OCI-LY7 (cell line): Measurements from ENCODE around the gene DNAJB12. TPM values are rescaled to one million over a fixed set of nuclear protein-coding genes. Genes with fewer than 3 reads are reported as not detected.

Experiments
- BruUV-seq: library from RNA; stranded (reverse); fragments of 400-500 nt; replicated peaks from 2 replicates; lab custom pipeline; 2021; lab: Mats Ljungman, UMichigan
- CTCF ChIA-PET: fragments of 300-600 bp; sonication (Branson Sonifier 250); formaldehyde crosslinking; loops from one replicate; lab custom pipeline; 2022; ENCODE audit warnings: antibody characterized with exemption; ENCODE audit not compliant: unreplicated experiment; lab: Charles Lee
- POLR2A ChIA-PET: fragments of 300-600 bp; sonication (Branson Sonifier 250); formaldehyde crosslinking; loops from one replicate; lab custom pipeline; 2022; ENCODE audit warnings: antibody characterized with exemption; lab: Charles Lee
- DNase-seq: peaks from one replicate; pipeline ENCODE4 v3.0.0-alpha.2; 2015; ENCODE audit warnings: low spot score
- H2AFZ ChIP-seq: fragments of 200-600 bp; sonication (generic), shearing (Covaris generic); 2 replicates; pipeline ENCODE4 v1.6.1; 2014; ENCODE audit warnings: mild to moderate bottlenecking, antibody characterized with exemption, low read length, moderate library complexity
- H3K27ac ChIP-seq: fragments of 200-600 bp; sonication (generic); 2 replicates; pipeline ENCODE4 v1.5.1; 2014; ENCODE audit warnings: mixed run types, low read depth, mild to moderate bottlenecking, moderate library complexity, low read length, inconsistent platforms; ENCODE audit not compliant: poor library complexity, severe bottlenecking
- H3K36me3 ChIP-seq: fragments of 200-600 bp; sonication (generic); 2 replicates; pipeline ENCODE4 v1.6.1; 2014; ENCODE audit warnings: mild to moderate bottlenecking, antibody characterized with exemption, low read length, moderate library complexity, mixed read lengths; ENCODE audit not compliant: insufficient read depth
- H3K4me1 ChIP-seq: fragments of 200-600 bp; sonication (generic); 2 replicates; pipeline ENCODE4 v1.5.1; 2014; ENCODE audit warnings: mild to moderate bottlenecking, low read length; ENCODE audit not compliant: insufficient read depth, poor library complexity, severe bottlenecking
- H3K4me2 ChIP-seq: fragments of 200-600 bp; sonication (generic); 2 replicates; pipeline ENCODE4 v1.6.1; 2014; ENCODE audit warnings: mild to moderate bottlenecking, low read length
- H3K4me3 ChIP-seq: fragments of 200-600 bp; sonication (generic); 2 replicates; pipeline ENCODE4 v1.5.1; 2014; ENCODE audit warnings: mild to moderate bottlenecking, low read depth, low read length; ENCODE audit not compliant: poor library complexity, severe bottlenecking
- H3K79me2 ChIP-seq: fragments of 200-600 bp; sonication (generic); 2 replicates; pipeline ENCODE4 v1.6.1; 2016; ENCODE audit warnings: low read depth, mild to moderate bottlenecking, low read length, moderate library complexity, mixed read lengths; ENCODE audit not compliant: insufficient read depth
- H3K9me2 ChIP-seq: fragments of 200-600 bp; sonication (generic); 2 replicates; pipeline ENCODE4 v1.6.1; 2016; ENCODE audit warnings: mild to moderate bottlenecking, low read length, mixed read lengths; ENCODE audit not compliant: insufficient read depth
- H3K9me3 ChIP-seq: fragments of 200-600 bp; sonication (generic); 2 replicates; pipeline ENCODE4 v1.6.1; 2014; ENCODE audit warnings: mild to moderate bottlenecking, mixed run types, low read length, mixed read lengths
- H4K20me1 ChIP-seq: fragments of 200-600 bp; sonication (generic); 2 replicates; pipeline ENCODE4 v1.6.1; 2014; ENCODE audit warnings: mild to moderate bottlenecking, antibody characterized with exemption, low read length, moderate library complexity, mixed read lengths; ENCODE audit not compliant: insufficient read depth
- CTCF ChIP-seq: fragments of 200-600 bp; sonication (generic); conservative IDR thresholded peaks from 2 replicates; pipeline ENCODE4 v1.5.1; 2014; ENCODE audit warnings: mild to moderate bottlenecking, antibody characterized with exemption, low read length, moderate library complexity, mixed read lengths
- EZH2phosphoT487 ChIP-seq: fragments of 200-600 bp; sonication (generic); IDR thresholded peaks from 2 replicates; pipeline ENCODE4 v1.6.1; 2018; ENCODE audit warnings: low read depth, borderline replicate concordance, mild to moderate bottlenecking, mixed run types, antibody characterized with exemption, low read length, moderate library complexity, mixed read lengths
- intact Hi-C: fragments of 100-400 bp; cut with micrococcal nuclease; formaldehyde crosslinking; loops from one replicate; pipeline ENCODE4 v1.10.0; 2022; ENCODE audit not compliant: unreplicated experiment
- total RNA-seq, 2 experiments: library from RNA; depleted of rRNA in 1 of 2; stranded (reverse); fragments of >200 nt in 1 of 2; shearing (Covaris generic) in 1 of 2; gene quantifications; 2 replicates each; pipeline ENCODE4 v1.2.3, GENCODE V29; 2014 to 2022

The DNAJB12 gene
- total RNA-seq, 2 experiments from 2014 or later = 27.4 to 28.3 TPM

- POLR2A ChIA-PET = no interaction called here
- no TSS peak for BruUV-seq
- intact Hi-C loops = no loop called here
- TF ChIP-seq EZH2phosphoT487 (no peak), CTCF (no peak)
- H4K20me1 ChIP-seq = no peaks in the 10 kb centered on the region
- no peak overlapping the region for H3K27ac ChIP-seq
- peaks cover 61% of the 10 kb centered on the region for H3K36me3 ChIP-seq
- H3K79me2 ChIP-seq = no peaks in the 10 kb centered on the region
- CTCF ChIA-PET = no interaction called here
- no peaks in the 10 kb centered on the region for H3K4me1 ChIP-seq
- no peak overlapping the region for H2AFZ ChIP-seq
- H3K9me3 ChIP-seq = no peaks in the 10 kb centered on the region
- no peaks in the 10 kb centered on the region for H3K9me2 ChIP-seq
- H3K4me2 ChIP-seq = no peak overlapping the region
- no peak overlapping the region for H3K4me3 ChIP-seq
- DNase-seq = no peak
Measured at GRCh38 chr10:72344932-72345331, 9.8 kb downstream of the DNAJB12 start.

GRCh38 chr10:72342911-72343310, 11.8 kb downstream of the DNAJB12 start:
- intact Hi-C loops = no loop called here
- Histone ChIP-seq H3K4me1 (no peaks in the 10 kb centered on the region), H3K4me2 (no peak overlapping the region), H4K20me1 (no peaks in the 10 kb centered on the region), H3K27ac (no peak overlapping the region), H2AFZ (no peak overlapping the region), H3K36me3 (peaks cover 62% of the 10 kb centered on the region), H3K9me3 (no peaks in the 10 kb centered on the region), H3K9me2 (no peaks in the 10 kb centered on the region), H3K4me3 (no peak overlapping the region), H3K79me2 (no peaks in the 10 kb centered on the region)
- CTCF ChIA-PET = no interaction called here
- no peak for DNase-seq
- POLR2A ChIA-PET = interaction anchor here (0.6 kb wide), 1 partner anchor 353 kb away, joined by 5 read pairs; no protein-coding TSS in a partner anchor
- TF ChIP-seq CTCF (no peak), EZH2phosphoT487 (no peak)
- no TSS peak for BruUV-seq

GRCh38 chr10:72340510-72341261, 14.0 kb downstream of the DNAJB12 start:
- Histone ChIP-seq H3K79me2 (no peaks in the 10 kb centered on the region), H3K9me2 (no peaks in the 10 kb centered on the region), H3K9me3 (no peaks in the 10 kb centered on the region), H3K4me1 (peaks cover 2% of the 10 kb centered on the region), H3K4me3 (no peak overlapping the region), H3K36me3 (peaks cover 84% of the 10 kb centered on the region), H3K4me2 (no peak overlapping the region), H2AFZ (no peak overlapping the region), H3K27ac (no peak overlapping the region), H4K20me1 (no peaks in the 10 kb centered on the region)
- POLR2A ChIA-PET = no interaction called here
- CTCF ChIA-PET = no interaction called here
- intact Hi-C loops = loop anchor here (2.0 kb wide), 1 partner anchor 384 kb away; no protein-coding TSS in a partner anchor
- no TSS peak for BruUV-seq
- peak; percentile 74 for DNase-seq
- TF ChIP-seq EZH2phosphoT487 (no peak), CTCF (peak; percentile 95)
